Measurements from ENCODE around the gene CDH23. TPM values are rescaled to one million over a fixed set of nuclear protein-coding genes. Genes with fewer than 3 reads are reported as not detected.
"Not testable (repeated sequence)": the region's sequence is repeated elsewhere in the genome, so short reads cannot be mapped to it uniquely, and the experiment has no call there.

CDH23 gene
- total and polyA plus RNA-seq, 2 experiments from 2014 or later, result 0.30 to 1.5 TPM

GRCh38 chr10:71597821-71598498, 201.2 kb downstream of the CDH23 start:
- no peak overlapping the region for H2AFZ ChIP-seq
- no peaks in the 10 kb centered on the region for H3K27me3 ChIP-seq
- H3K27ac ChIP-seq, result peak overlapping the region; percentile 75
- peaks cover 10% of the 10 kb centered on the region for H3K4me1 ChIP-seq (ENCODE audit: insufficient read depth)
- H4K20me1 ChIP-seq (ENCODE audit: insufficient read depth, poor library complexity, severe bottlenecking), result no peaks in the 10 kb centered on the region
- H3K4me2 ChIP-seq, result no peak overlapping the region
- H3K4me3 ChIP-seq, result no peak overlapping the region
- H3K79me2 ChIP-seq, result no peaks in the 10 kb centered on the region
- DNase-seq (ENCODE audit: low spot score), result no peak
- H3K9me2 ChIP-seq (replicated peaks; ENCODE audit: insufficient read depth), result no peaks in the 10 kb centered on the region
- H3K36me3 ChIP-seq (replicated peaks; ENCODE audit: insufficient read depth, low read depth), result no peaks in the 10 kb centered on the region
- TF ChIP-seq EZH2phosphoT487 (IDR thresholded peaks at IDR 0.05; ENCODE audit: low read depth, severe bottlenecking, unreplicated experiment), result no peak
- TF ChIP-seq CTCF (IDR thresholded peaks at IDR 0.05; ENCODE audit: poor library complexity), result no peak
- TF ChIP-seq EZH2 (IDR thresholded peaks at IDR 0.05; ENCODE audit: borderline replicate concordance), result no peak
- 76% methylated on average over 12 of the region's 12 CpGs for WGBS (ENCODE audit: low lambda C conversion rate, missing lambda C conversion rate)
- H3K9me3 ChIP-seq (ENCODE audit: low read depth), result no peaks in the 10 kb centered on the region

- no peak overlapping the region for H3K4me2 ChIP-seq
- TF ChIP-seq CTCF (IDR thresholded peaks at IDR 0.05; ENCODE audit: poor library complexity), result no peak
- TF ChIP-seq EZH2 (IDR thresholded peaks at IDR 0.05; ENCODE audit: borderline replicate concordance), result no peak
- no peak for TF ChIP-seq EZH2phosphoT487 (IDR thresholded peaks at IDR 0.05; ENCODE audit: low read depth, severe bottlenecking, unreplicated experiment)
- DNase-seq (ENCODE audit: low spot score), result peak; percentile 57
Observed at GRCh38 chr10:71598621-71599055, 201.9 kb downstream of the CDH23 start.

GRCh38 chr10:71599518-71599917, 202.8 kb downstream of the CDH23 start:
- Histone ChIP-seq H3K9me2 (replicated peaks; ENCODE audit: insufficient read depth) (no peaks in the 10 kb centered on the region), H3K4me1 (ENCODE audit: insufficient read depth) (peaks cover 10% of the 10 kb centered on the region), H4K20me1 (ENCODE audit: insufficient read depth, poor library complexity, severe bottlenecking) (no peaks in the 10 kb centered on the region), H3K36me3 (replicated peaks; ENCODE audit: insufficient read depth, low read depth) (no peaks in the 10 kb centered on the region), H2AFZ (no peak overlapping the region), H3K27ac (no peak overlapping the region), H3K9me3 (ENCODE audit: low read depth) (no peaks in the 10 kb centered on the region), H3K79me2 (no peaks in the 10 kb centered on the region), H3K4me2 (no peak overlapping the region), H3K27me3 (no peaks in the 10 kb centered on the region), H3K4me3 (no peak overlapping the region)
- WGBS (ENCODE audit: low lambda C conversion rate, missing lambda C conversion rate), result 95% methylated on average over 2 of the region's 2 CpGs
- DNase-seq (ENCODE audit: low spot score), result no peak
- TF ChIP-seq CTCF (IDR thresholded peaks at IDR 0.05; ENCODE audit: poor library complexity) (no peak), EZH2 (IDR thresholded peaks at IDR 0.05; ENCODE audit: borderline replicate concordance) (no peak), EZH2phosphoT487 (IDR thresholded peaks at IDR 0.05; ENCODE audit: low read depth, severe bottlenecking, unreplicated experiment) (no peak)

More at GRCh38 chr10:71598621-71599055, 201.9 kb downstream of the CDH23 start:
- no peaks in the 10 kb centered on the region for H3K27me3 ChIP-seq
- peaks cover 10% of the 10 kb centered on the region for H3K4me1 ChIP-seq (ENCODE audit: insufficient read depth)
- H4K20me1 ChIP-seq (ENCODE audit: insufficient read depth, poor library complexity, severe bottlenecking), result no peaks in the 10 kb centered on the region
- no peaks in the 10 kb centered on the region for H3K36me3 ChIP-seq (replicated peaks; ENCODE audit: insufficient read depth, low read depth)
- WGBS (ENCODE audit: low lambda C conversion rate, missing lambda C conversion rate), result 73% methylated on average over 10 of the region's 10 CpGs
- H3K4me3 ChIP-seq, result no peak overlapping the region
- H2AFZ ChIP-seq, result no peak overlapping the region
- no peaks in the 10 kb centered on the region for H3K9me2 ChIP-seq (replicated peaks; ENCODE audit: insufficient read depth)
- peak overlapping the region; percentile 75 for H3K27ac ChIP-seq
- no peaks in the 10 kb centered on the region for H3K9me3 ChIP-seq (ENCODE audit: low read depth)
- no peaks in the 10 kb centered on the region for H3K79me2 ChIP-seq

- not testable (repeated sequence) for H3K27ac ChIP-seq; H4K20me1 ChIP-seq (ENCODE audit: insufficient read depth, poor library complexity, severe bottlenecking); H3K9me2 ChIP-seq (replicated peaks; ENCODE audit: insufficient read depth)
Observed at GRCh38 chr10:71600242-71600641, 203.5 kb downstream of the CDH23 start.

More at GRCh38 chr10:71600242-71600641, 203.5 kb downstream of the CDH23 start:
- whole genome bisulfite sequencing (ENCODE audit: low lambda C conversion rate, missing lambda C conversion rate), result 91% methylated on average over 8 of the region's 8 CpGs
- H3K4me3 ChIP-seq; H3K79me2 ChIP-seq; H2AFZ ChIP-seq; H3K4me1 ChIP-seq (ENCODE audit: insufficient read depth); H3K9me3 ChIP-seq (ENCODE audit: low read depth); H3K27me3 ChIP-seq; H3K4me2 ChIP-seq; H3K36me3 ChIP-seq (replicated peaks; ENCODE audit: insufficient read depth, low read depth); DNase-seq (ENCODE audit: low spot score): not testable (repeated sequence)
